Inflammatory macrophage treated with lipopolysaccharide for 1 hour (primary cell): ENCODE measurements around the gene RASA1.

Experiments used
- DNase-seq, 2 donors: peaks; one replicate each; pipeline ENCODE4 v3.0.0-alpha.2; 2020 to 2022

The RASA1 gene

DNA sequence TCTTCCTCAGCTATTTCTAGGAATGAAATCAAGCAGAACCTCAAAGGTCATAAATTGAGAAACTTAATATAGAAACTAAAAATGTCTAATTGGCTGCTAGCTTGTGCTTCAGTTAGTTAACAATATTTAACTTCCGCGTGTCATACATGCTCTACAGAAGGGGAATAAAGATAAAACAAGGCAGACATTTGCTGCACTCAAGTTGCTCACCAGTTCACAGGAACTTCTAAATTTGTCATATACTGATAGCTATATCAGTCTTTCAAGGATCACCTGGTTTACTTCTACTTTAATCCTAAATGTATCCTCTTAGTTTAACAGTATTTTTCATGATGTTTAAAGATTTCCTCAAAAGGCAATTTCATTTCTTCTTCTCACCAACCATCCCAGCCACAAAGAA is 136.7 kb downstream of the RASA1 start:
- DNase-seq = no peak

DNA sequence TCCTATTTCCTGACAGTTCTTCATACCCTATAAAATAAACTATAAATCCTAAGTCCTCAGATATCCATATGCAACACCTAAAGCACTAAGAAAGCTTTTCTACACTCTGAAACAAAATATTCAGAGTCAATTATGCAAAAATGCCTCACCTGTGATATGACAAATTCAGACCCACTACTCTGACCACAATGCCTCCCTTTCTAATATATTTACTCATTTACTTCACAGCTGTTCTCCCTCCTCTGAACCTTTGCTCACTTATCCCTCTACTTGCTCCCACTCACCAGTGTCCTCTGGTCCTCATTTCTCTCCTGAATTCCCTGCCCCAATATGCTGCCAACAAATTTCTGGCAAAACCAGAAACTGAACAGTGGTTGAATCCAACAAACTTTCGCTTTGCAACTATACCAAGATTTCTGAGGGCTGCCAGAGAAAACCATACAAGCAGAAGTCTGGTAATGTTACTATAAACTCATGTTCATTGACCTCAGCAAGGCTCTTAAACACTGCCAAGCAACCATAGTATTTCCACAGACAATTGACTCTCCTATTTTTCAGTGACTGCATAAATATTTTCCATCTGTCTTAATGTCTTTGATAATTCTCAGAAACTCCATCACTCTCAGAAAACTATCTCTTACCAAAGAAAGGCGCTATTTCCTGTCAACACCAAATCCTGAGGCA is 137.9 kb downstream of the RASA1 start:
- no peak for DNase-seq

DNA sequence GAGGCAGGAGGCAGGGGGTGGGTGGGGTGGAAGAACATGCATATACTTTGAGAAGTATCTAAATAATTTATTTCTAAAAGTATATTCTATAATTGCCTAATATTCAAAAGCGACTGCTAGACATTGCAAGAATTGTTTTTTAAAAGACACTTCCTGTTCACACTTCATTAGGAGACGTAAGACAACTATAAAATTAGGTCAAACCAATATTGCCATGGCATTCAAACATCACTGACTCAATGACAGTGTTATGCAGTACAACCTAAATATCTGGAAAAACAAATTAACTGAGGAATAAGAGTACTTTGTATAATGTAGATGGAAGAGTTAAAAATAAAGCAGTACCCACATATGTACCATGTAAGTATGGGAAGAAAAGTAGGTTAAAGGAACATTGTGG is 140.5 kb downstream of the RASA1 start:
- no peak for DNase-seq

DNA sequence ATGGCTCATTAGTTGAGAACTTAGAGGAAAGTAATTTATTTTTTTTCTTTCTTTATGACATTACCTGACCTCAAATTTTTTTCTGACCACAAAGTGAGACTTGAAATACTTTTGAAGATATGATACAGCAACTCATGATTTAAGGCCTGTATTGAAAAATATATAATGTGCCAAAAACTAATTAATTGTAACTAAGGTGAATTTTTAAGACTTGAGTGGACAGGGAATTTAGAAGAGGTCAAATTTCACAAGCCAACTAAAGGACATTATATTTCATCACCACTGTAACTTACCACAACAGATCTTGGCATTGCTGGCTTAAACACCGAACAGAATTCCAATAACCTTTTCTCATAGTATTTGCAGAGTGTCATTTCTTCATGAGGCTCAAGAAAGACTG is 143.2 kb downstream of the RASA1 start:
- no peak for DNase-seq

DNA sequence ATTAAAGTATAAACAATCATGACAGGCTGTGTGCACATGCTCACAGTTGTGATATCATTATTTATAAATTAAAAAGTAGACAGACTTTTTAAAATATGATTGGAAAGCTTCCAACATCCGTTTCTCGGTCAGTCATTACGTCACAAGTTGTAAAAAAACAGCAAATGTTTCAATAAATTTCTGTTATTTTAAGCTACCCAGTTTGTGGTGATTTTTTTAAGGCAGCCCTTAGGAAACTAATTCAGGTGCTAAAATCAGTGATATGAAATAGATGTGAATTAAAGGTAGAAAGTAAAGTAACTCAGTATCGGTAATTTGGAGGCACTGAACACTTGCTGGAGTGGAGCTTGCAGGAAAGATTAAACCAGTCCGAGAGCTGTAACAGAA is 143.9 kb downstream of the RASA1 start:
- peak in 1 of 2 donors; percentile 37 for DNase-seq

DNA sequence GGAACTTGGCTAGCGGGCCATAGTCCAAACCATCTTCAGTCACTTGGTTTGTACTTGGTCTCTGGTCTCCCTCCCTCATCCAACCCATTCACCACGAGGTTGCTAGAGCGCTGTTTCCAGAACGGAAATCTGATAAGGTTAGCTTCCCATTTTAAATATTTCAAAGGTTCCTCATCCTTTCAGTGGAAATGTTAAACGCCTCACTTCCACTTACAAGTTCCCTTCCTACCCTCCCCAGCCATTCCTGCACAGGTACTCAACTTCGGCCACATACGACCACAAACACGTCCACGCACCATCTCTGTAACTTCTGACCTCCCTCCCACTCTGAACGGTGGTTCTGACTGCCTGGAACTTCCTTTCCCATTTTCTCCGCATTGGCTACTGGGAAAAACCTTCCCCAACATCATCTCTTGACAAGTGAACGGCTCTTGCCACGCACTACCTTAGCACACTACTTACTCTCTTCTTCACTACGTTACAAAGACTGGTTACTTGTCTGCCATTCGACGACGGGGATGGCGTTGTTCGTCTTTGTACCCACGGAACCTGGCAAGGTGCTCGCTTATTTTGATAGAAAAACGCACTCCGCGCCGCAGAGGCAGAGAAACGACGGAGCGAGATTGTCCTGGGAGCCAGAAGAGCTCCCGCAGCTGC is 144.4 kb downstream of the RASA1 start:
- DNase-seq = peak; percentile 40 to 44

DNA sequence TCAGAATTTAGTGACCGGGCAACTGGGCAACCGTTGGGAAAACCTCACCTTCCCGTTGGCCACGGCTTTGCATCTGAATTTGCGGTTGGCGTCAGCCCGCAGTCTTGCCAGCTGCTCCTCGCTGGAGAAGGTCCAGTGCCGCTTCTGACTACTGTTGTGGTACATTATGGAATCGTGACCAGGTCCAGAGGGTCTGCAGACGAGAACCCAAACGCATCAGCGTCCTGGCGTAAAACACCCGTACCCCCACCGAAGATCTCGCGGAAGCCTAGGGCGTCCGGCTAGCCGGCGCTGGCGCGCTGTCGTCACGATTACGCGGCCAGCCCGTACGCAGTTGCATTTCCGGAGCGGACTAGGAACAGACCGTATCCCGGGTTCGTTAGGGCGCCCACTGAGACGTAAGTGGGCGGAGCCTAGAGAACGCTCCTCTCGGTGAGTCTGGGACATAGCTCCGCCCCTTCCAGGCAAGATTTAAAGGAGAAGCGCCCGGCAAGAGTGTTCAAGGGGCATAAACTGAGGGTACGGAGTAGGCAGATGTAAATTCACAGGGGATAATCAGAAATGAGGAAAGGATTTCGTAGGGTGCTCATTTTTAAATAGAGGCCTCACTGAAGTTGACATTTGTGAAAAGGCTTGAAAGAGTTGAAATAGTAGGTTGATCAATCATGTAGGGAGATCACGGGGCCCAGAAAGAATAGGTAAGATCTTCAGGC is 145.1 kb downstream of the RASA1 start, which contains the start of gene CCNH:
CCNH (minus strand) TSS at position 301 of the 713 bp plus-strand sequence; CDS start at position 165, 136 bp downstream.
- DNase-seq = peak; percentile 98

DNA sequence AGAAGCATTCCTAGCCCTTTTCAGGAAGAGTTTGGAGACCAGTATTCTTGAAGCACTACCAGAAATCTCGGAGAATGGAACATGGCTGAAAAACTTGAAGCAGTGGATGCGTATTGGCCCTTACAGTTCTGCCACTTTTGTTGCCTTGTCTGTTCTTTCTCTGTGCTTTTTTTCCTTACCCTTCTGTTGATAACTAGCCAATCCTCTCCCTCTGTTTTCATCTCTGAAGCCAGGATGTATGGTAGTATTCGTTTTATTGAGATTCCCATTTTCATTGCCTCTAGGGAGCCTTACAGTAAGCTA is 145.6 kb downstream of the RASA1 start:
- no peak for DNase-seq

DNA sequence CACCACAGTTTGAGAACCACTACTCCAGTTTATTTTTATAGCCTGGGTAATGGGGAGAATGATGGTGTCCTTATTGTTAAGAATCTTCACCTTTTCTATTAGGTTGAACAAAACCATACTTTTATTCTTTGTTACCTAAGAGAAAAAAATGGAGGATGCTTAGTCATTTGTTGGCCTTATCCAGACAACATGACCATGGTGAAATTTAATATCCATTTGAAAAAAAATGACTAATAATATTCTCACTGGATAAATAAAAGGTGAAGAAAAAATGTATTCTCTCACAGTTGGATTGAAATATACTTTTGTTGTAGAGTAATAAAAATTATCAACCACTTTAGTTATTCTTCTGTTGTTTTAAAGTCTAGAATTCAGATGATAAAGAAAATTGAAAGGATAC is 150.8 kb downstream of the RASA1 start:
- DNase-seq = no peak

DNA sequence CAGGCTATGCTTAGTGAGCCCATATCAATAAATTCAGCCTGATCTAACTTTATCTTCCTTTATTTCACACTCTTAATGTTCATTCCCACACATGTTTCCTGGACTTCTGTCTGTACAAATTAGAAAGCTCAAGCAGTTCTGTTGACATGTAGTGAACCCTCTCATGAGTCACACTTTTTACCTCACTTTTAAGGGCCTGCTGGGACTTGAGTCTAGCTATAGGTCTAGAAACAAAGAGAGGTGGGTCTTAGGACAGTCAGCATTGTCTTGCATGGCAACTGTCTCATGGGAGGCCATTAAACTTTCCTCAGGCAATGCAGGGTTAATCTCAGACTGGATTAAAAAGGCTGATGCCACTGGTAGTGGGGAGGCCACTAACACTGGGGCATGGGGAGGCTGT is 153.6 kb downstream of the RASA1 start:
- no peak for DNase-seq

DNA sequence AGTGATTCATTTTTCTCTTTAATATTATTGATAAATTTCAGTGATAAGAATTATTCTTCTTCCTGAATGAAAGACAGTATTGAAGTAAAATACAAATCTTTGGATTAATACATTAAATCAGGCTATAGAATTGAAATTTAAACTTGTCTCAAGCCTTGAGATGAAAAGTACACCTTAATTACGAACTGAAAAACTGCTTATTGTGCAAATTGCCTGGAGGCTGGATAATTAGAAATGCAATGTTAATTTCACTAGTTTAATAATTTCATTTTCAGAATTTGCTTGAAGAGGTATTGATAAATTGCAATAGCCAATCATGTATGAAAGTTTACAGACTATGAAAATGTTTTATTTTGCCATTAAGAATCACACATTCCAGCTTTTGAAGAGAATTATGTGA is 156.1 kb downstream of the RASA1 start:
- no peak for DNase-seq

DNA sequence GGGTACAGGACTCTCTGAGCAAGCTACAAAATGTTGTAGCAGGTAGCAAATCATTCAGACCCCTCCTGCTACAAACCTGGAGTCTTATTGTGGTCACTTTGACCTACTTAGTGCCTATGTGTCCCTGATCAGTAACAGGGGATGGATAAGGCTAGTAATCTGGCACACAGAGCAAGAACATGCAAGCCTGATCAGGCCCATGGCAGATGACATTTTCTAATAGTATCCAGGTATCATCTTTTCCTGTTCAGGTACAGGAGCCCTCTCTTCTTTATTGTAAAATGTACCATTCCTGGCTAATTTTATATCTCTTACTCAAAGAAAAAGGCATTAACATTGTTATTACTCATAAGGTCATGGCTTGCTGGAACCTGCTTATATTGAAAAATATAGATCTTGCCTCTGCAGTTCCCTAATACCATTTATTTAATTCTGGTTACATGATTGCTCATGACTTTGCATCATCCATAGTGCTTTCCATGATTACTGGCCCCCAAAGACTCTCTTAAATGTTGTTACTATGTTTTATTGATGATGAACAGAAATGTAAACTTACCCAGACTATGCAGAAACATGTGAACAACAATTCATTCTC is 163.3 kb downstream of the RASA1 start:
- no peak for DNase-seq

DNA sequence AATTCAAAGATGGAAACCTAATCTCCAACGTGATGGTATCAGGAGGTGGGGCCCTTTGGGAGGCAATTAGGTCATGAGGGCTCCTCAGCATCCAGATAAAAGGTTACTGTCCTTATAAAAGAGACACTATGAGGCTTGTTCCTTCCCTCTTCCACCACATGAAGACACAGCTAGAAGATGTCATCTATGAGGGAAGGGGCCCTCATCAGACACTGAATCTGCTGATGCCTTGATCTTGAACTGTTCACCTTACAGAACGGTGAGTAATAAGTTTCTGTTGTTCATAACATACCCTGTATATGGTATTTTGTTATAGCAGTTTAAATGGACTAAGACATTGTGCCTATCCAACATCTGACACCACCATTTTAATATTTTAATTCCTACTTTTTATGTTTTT is 164.8 kb downstream of the RASA1 start:
- no peak for DNase-seq

DNA sequence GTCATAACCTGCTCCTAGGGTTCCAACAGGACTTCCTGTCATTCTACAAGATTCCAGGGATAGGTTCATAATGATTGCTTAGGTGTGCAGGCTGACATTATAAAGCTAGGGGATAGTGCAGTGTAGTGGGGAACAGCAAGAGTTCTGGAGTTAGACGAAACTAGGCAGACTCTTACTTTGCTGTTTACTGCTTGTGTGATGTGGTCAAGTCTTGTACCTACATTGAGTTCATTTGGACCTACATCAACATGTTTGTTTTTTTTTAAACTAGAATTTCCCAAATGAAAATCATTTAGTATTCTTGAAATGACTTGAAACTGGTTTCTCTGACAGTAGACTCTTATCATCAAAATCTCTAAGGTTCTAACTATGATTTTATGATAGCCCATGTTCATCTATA is 166.3 kb downstream of the RASA1 start:
- DNase-seq = no peak

DNA sequence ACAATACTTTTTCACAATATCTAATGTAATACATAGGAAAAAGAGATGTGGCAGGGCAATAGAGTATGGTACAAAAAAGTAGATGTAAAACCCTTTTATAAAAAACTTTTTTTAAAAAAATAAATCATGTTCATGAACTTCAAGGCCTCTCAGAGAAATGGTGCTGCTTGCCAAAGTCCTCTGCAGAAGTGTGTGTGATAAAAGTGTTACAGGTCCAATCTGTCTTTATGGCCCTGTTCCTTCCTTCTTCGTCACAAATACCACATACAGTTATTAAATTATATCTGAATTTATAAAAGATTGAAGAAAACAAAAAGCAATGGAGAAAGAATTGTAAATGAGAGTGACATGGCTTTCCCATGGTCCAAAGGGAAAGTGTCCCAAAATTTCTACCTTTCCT is 166.8 kb downstream of the RASA1 start:
- no peak for DNase-seq

DNA sequence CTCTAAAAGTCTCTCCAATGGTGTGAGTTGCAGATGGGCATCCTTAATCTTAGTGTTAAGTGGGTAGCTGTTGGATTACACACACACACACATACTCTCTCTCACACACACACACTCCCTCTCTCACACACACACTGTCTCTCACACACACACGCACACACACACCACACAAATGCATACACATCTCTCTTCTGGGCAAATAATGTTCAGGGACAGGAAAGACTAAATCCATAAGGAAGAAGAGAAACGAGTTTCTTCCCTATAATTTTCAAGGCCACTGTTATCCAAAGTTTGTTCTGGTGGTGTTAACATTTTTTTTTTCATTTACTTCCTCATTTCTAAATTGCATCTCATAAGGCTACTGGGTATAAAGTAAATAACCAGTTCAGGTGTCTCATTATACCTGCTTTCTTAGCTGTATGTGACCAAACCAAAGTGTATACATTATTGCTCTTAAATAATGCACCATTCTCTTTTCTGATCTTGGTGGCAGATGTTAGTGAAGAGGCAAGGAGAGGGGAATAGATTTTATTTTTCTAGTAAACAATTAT is 167.5 kb downstream of the RASA1 start:
- no peak for DNase-seq

DNA sequence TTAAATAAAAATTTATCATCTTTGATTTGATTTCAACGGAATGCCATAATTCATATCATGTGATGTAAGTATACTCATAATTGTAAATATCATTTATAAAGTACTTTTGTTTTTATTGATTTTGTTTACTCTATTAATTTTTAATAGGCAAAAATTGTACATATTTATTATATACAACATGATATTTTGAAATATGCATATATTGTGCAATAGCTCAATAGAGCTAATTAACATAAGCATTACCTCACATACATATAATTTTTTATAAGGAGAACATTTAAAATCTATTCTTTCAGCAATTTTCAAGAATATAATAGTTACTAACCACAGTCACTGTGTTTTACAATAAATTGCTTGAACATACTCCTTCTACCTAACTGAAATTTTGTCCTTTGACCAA is 170.0 kb downstream of the RASA1 start:
- no peak for DNase-seq

DNA sequence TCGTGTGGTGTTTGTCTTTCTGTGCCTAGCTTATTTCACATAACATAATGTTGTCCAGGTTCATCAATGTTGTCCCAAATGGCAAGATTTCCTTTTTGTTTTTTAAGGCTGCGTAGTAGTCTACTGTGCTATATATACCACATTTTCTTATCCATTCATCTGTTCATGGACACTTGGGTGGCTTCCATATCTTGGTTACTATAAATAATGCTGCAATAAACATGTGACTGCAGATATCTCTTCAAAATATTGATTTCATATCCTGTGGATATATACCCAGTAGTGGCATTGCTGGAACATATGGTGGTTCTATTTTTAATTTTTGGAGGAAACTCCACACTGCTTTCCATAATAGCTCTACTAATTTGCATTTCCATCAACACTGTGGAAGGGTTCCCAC is 170.5 kb downstream of the RASA1 start:
- DNase-seq = no peak
